Glomerular visceral epithelial cell (primary cell): ENCODE data around the gene RAD51B.

ENCODE experiments used
- DNase-seq: peaks from one replicate; pipeline ENCODE4 v3.0.0-alpha.2; 2016; ENCODE audit errors: extremely low spot score

The RAD51B gene

GRCh38 chr14:68607867-68608573 lies 788.4 kb downstream of the RAD51B start:
- DNase-seq, result no peak

- no peak for DNase-seq
Measured at GRCh38 chr14:68608574-68608962, 789.0 kb downstream of the RAD51B start.

- no peak for DNase-seq
Measured at GRCh38 chr14:68609012-68609411, 789.4 kb downstream of the RAD51B start.

- DNase-seq, result no peak
Measured at GRCh38 chr14:68610251-68610793, 790.7 kb downstream of the RAD51B start.

- no peak for DNase-seq
Measured at GRCh38 chr14:68611599-68611998, 792.0 kb downstream of the RAD51B start.

- DNase-seq, result no peak
Measured at GRCh38 chr14:68612049-68612448, 792.5 kb downstream of the RAD51B start.

- DNase-seq, result no peak
Measured at GRCh38 chr14:68616221-68616902, 796.8 kb downstream of the RAD51B start.

GRCh38 chr14:68619790-68620574 lies 800.4 kb downstream of the RAD51B start:
- peak; percentile 49 for DNase-seq

GRCh38 chr14:68621400-68622365 lies 802.1 kb downstream of the RAD51B start:
- no peak for DNase-seq

- DNase-seq, result no peak
Measured at GRCh38 chr14:68622856-68623255, 803.3 kb downstream of the RAD51B start.

- DNase-seq, result no peak
Measured at GRCh38 chr14:68623307-68623706, 803.7 kb downstream of the RAD51B start.

GRCh38 chr14:68623826-68624225 lies 804.2 kb downstream of the RAD51B start:
- no peak for DNase-seq

- DNase-seq, result no peak
Measured at GRCh38 chr14:68624541-68625220, 805.1 kb downstream of the RAD51B start.

GRCh38 chr14:68625366-68626090 lies 805.9 kb downstream of the RAD51B start:
- DNase-seq, result no peak

GRCh38 chr14:68626386-68626785 lies 806.8 kb downstream of the RAD51B start:
- DNase-seq, result no peak

- peak; percentile 99 for DNase-seq
Measured at GRCh38 chr14:68627050-68627867, 807.7 kb downstream of the RAD51B start.

- no peak for DNase-seq
Measured at GRCh38 chr14:68627868-68628604, 808.5 kb downstream of the RAD51B start.

- no peak for DNase-seq
Measured at GRCh38 chr14:68628605-68629310, 809.2 kb downstream of the RAD51B start.
